CD8-positive, alpha-beta memory T cell (primary cell): ENCODE results near the gene TRPC4. TPM values are rescaled to one million over a fixed set of nuclear protein-coding genes. Genes with fewer than 3 reads are reported as not detected.
"Not testable (repeated sequence)": the region's sequence is repeated elsewhere in the genome, so short reads cannot be mapped to it uniquely, and the experiment has no call there.

Experiments used
- CTCF ChIA-PET: fragments of 350-600 bp; sonication (Branson Sonifier 250); formaldehyde crosslinking; loops from one replicate; lab custom pipeline; 2021; ENCODE audit warnings: antibody characterized with exemption; lab: Charles Lee
- POLR2A ChIA-PET: fragments of 350-600 bp; sonication (Branson Sonifier 250); formaldehyde crosslinking; loops from one replicate; lab custom pipeline; 2021; ENCODE audit warnings: antibody characterized with exemption; lab: Charles Lee
- DNase-seq, 5 donors: peaks; one replicate each; pipeline versions ENCODE4 v3.0.0 to v3.0.0-alpha.2; 2020 to 2022; ENCODE audit warnings: mixed read lengths in 1 of 5
- H3K27ac ChIP-seq: one replicate; pipeline ENCODE4 v1.7.0; 2013; ENCODE audit warnings: low read depth, mild to moderate bottlenecking, low read length, moderate library complexity
- H3K27me3 ChIP-seq: 2 replicates; pipeline ENCODE4 v1.7.0; 2013; ENCODE audit warnings: low read length, mild to moderate bottlenecking; ENCODE audit not compliant: insufficient read depth, poor library complexity, severe bottlenecking
- H3K36me3 ChIP-seq: 2 replicates; pipeline ENCODE4 v1.7.0; 2013; ENCODE audit warnings: mild to moderate bottlenecking, low read length, moderate library complexity; ENCODE audit not compliant: insufficient read depth
- H3K4me1 ChIP-seq: 2 replicates; pipeline ENCODE4 v1.7.0; 2013; ENCODE audit warnings: mild to moderate bottlenecking, low read length, moderate library complexity; ENCODE audit not compliant: insufficient read depth
- H3K4me3 ChIP-seq: 2 replicates; pipeline ENCODE4 v1.7.0; 2013; ENCODE audit warnings: mild to moderate bottlenecking, low read length
- H3K9me3 ChIP-seq: 2 replicates; pipeline ENCODE4 v1.7.0; 2013; ENCODE audit warnings: mild to moderate bottlenecking, low read length
- H3K27ac Mint-ChIP-seq, 8 donors: one replicate each; pipeline ENCODE4 v1.8.0; 2020 to 2021; ENCODE audit warnings: mixed read lengths in 8 of 8, mild to moderate bottlenecking in 6 of 8, inconsistent platforms in 3 of 8, moderate library complexity in 3 of 8
- H3K27me3 Mint-ChIP-seq, 2 donors: one replicate each; pipeline ENCODE4 v1.8.0; 2020 to 2021; ENCODE audit warnings: mixed read lengths in 2 of 2, mild to moderate bottlenecking in 1 of 2, moderate library complexity in 1 of 2
- H3K36me3 Mint-ChIP-seq, 3 donors: one replicate each; pipeline ENCODE4 v1.8.0; 2020 to 2021; ENCODE audit warnings: mixed read lengths in 3 of 3, inconsistent platforms in 1 of 3, mild to moderate bottlenecking in 1 of 3
- H3K4me1 Mint-ChIP-seq, 3 donors: one replicate each; pipeline ENCODE4 v1.8.0; 2020 to 2021; ENCODE audit warnings: mixed read lengths in 3 of 3, inconsistent platforms in 1 of 3, mild to moderate bottlenecking in 1 of 3
- H3K4me3 Mint-ChIP-seq, 7 donors: one replicate each; pipeline ENCODE4 v1.8.0; 2020 to 2021; ENCODE audit warnings: mixed read lengths in 7 of 7, mild to moderate bottlenecking in 6 of 7, moderate library complexity in 4 of 7, inconsistent platforms in 2 of 7
- H3K9me3 Mint-ChIP-seq, 5 donors: one replicate each; pipeline ENCODE4 v1.8.0; 2020 to 2022; ENCODE audit warnings: mixed read lengths in 5 of 5, mild to moderate bottlenecking in 3 of 5, moderate library complexity in 2 of 5, inconsistent platforms in 1 of 5
- polyA plus RNA-seq: library from polyadenylated mRNA; unstranded; fragments of 300-500 nt; fragmentation: Illumina TruSeq; gene quantifications from one replicate; pipeline ENCODE4 v1.2.3, GENCODE V29; 2021
- total RNA-seq, 2 experiments: library from RNA; stranded (reverse); gene quantifications; one replicate each; pipeline ENCODE4 v1.2.3, GENCODE V29; 2021

The TRPC4 gene
- total and polyA plus RNA-seq, 3 experiments from 2014 or later, result not detected

DNA sequence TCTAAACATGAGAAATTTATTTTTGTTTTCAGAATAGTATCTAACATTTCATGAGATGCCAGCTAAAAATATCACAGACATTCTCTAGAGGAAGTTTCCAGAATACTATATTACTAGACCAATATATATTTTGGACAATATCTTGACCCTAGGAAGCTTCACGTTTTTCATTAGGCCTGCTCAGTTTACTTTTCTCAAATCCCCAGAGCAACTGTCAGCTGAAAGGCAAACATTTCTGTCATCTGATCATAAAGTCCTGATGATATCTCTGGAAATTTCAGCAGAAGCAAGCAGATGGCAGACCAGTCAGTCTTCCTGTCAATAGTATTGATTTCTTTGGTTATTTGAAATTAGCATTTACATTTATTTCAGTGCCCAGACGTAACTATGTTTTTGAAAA is 275.0 kb downstream of the TRPC4 start:
- H3K4me3 ChIP-seq, result no peak overlapping the region
- no peaks in the 10 kb centered on the region for H3K27me3 ChIP-seq
- H3K27ac Mint-ChIP-seq, result no peak overlapping the region
- no peaks in the 10 kb centered on the region for H3K4me1 Mint-ChIP-seq
- ChIA-PET POLR2A (no interaction called here), CTCF (no interaction called here)
- H3K9me3 Mint-ChIP-seq, result peaks cover 0 to 13% (median 0%) of the 10 kb centered on the region in 5 donors
- H3K4me1 ChIP-seq, result no peaks in the 10 kb centered on the region
- no peaks in the 10 kb centered on the region for H3K27me3 Mint-ChIP-seq
- H3K27ac ChIP-seq, result no peak overlapping the region
- H3K36me3 ChIP-seq, result no peaks in the 10 kb centered on the region
- no peak for DNase-seq
- H3K36me3 Mint-ChIP-seq, result no peaks in the 10 kb centered on the region
- H3K4me3 Mint-ChIP-seq, result no peak overlapping the region
- no peaks in the 10 kb centered on the region for H3K9me3 ChIP-seq

DNA sequence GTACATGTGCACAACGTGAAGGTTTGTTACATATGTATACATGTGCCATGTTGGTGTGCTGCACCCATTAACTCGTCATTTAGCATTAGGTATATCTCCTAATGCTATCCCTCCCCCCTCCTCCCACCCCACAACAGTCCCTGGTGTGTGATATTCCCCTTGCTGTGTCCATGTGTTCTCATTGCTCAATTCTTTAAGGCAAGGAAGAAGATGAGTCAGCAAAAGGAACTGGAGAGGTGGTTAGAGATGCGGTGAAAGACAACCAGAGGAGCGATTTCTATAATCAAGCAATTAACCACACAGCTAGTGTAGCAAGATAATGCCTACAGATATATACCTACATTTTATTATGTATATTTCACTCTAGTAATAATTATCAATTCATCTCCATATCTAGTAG is 280.2 kb downstream of the TRPC4 start:
- H3K4me1 ChIP-seq, H3K27me3 Mint-ChIP-seq, POLR2A ChIA-PET, H3K4me1 Mint-ChIP-seq, H3K36me3 ChIP-seq, CTCF ChIA-PET, H3K9me3 ChIP-seq, H3K27me3 ChIP-seq, H3K4me3 Mint-ChIP-seq, H3K27ac ChIP-seq, H3K4me3 ChIP-seq, H3K36me3 Mint-ChIP-seq, DNase-seq, H3K27ac Mint-ChIP-seq: not testable (repeated sequence)
- peaks cover 0 to 17% (median 2%) of the 10 kb centered on the region in 5 donors for H3K9me3 Mint-ChIP-seq

- DNase-seq, result no peak
- Histone ChIP-seq H3K4me3 (no peak overlapping the region), H3K9me3 (no peaks in the 10 kb centered on the region), H3K27me3 (no peaks in the 10 kb centered on the region), H3K4me1 (no peaks in the 10 kb centered on the region), H3K36me3 (no peaks in the 10 kb centered on the region), H3K27ac (no peak overlapping the region)
- no peaks in the 10 kb centered on the region for H3K36me3 Mint-ChIP-seq
- H3K27ac Mint-ChIP-seq, result no peak overlapping the region
- no peaks in the 10 kb centered on the region for H3K4me1 Mint-ChIP-seq
- H3K4me3 Mint-ChIP-seq, result no peak overlapping the region
- ChIA-PET CTCF (no interaction called here), POLR2A (no interaction called here)
- H3K9me3 Mint-ChIP-seq, result peaks cover 0 to 24% (median 4%) of the 10 kb centered on the region in 5 donors
- H3K27me3 Mint-ChIP-seq, result peaks cover 0 to 1% of the 10 kb centered on the region in 2 donors
These were observed 282.3 kb downstream of the TRPC4 start for GRCh38 chr13:37587236-37587635.
